ENCODE measurements around the gene CNIH3.
"Not testable (repeated sequence)": the region's sequence is repeated elsewhere in the genome, so short reads cannot be mapped to it uniquely, and the experiment has no call there.

CNIH3 gene

GRCh38 chr1:224703702-224704101, 87.6 kb downstream of the CNIH3 start:
- Mint-ChIP-seq H3K27ac (no peak overlapping the region), H3K36me3 (no peaks in the 10 kb centered on the region), H3K4me3 (no peak overlapping the region)

DNA sequence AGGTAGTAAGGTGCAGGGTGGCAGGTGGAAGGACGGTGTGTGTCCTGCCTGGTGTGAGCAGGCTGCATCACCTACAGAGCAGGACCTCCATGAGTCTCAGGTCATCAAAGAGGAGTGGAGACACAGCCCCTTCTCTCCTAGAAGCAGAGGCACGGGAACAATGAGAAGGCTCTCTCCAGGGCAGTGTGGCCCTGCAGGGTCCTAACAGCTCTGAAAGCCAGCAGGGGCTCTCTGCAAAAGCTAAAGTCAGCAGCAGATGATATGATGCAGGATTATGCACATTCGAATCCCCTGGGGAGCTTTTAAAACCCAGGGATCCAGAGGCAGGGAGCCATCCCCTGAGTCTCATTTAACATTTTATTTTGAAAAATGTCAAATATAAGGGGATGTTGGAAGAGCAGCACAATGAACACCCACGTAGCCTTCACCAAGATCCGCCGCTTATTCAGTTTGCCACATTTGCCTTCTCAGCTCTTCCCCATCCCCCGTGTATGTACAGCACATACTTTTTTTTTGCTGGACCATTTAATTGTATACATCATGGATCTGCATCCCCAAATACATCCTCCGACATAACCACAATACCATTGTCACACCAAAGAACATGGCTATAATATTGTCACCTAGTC, 88.1 kb downstream of the CNIH3 start:
- DNase-seq (ENCODE audit: low spot score in 2 of 2): no peak
- no peaks in the 10 kb centered on the region for H3K36me3 Mint-ChIP-seq
- H3K4me1 Mint-ChIP-seq: peaks cover 8% of the 10 kb centered on the region
- H3K9me3 Mint-ChIP-seq: no peaks in the 10 kb centered on the region
- no peak overlapping the region for H3K4me3 Mint-ChIP-seq
- no peak overlapping the region for H3K27ac Mint-ChIP-seq
- peak; percentile 12 for ATAC-seq

More at GRCh38 chr1:224703702-224704101, 87.6 kb downstream of the CNIH3 start:
- peaks cover 8% of the 10 kb centered on the region for H3K4me1 Mint-ChIP-seq
- DNase-seq (ENCODE audit: low spot score in 2 of 2) (no peak), ATAC-seq (no peak)
- no peaks in the 10 kb centered on the region for H3K9me3 Mint-ChIP-seq

GRCh38 chr1:224705578-224705977, 89.5 kb downstream of the CNIH3 start:
- H3K27ac Mint-ChIP-seq: no peak overlapping the region
- DNase-seq (ENCODE audit: low spot score in 2 of 2): no peak
- H3K4me1 Mint-ChIP-seq: peaks cover 8% of the 10 kb centered on the region
- ATAC-seq: no peak
- H3K4me3 Mint-ChIP-seq: no peak overlapping the region
- H3K36me3 Mint-ChIP-seq: no peaks in the 10 kb centered on the region
- no peaks in the 10 kb centered on the region for H3K9me3 Mint-ChIP-seq

DNA sequence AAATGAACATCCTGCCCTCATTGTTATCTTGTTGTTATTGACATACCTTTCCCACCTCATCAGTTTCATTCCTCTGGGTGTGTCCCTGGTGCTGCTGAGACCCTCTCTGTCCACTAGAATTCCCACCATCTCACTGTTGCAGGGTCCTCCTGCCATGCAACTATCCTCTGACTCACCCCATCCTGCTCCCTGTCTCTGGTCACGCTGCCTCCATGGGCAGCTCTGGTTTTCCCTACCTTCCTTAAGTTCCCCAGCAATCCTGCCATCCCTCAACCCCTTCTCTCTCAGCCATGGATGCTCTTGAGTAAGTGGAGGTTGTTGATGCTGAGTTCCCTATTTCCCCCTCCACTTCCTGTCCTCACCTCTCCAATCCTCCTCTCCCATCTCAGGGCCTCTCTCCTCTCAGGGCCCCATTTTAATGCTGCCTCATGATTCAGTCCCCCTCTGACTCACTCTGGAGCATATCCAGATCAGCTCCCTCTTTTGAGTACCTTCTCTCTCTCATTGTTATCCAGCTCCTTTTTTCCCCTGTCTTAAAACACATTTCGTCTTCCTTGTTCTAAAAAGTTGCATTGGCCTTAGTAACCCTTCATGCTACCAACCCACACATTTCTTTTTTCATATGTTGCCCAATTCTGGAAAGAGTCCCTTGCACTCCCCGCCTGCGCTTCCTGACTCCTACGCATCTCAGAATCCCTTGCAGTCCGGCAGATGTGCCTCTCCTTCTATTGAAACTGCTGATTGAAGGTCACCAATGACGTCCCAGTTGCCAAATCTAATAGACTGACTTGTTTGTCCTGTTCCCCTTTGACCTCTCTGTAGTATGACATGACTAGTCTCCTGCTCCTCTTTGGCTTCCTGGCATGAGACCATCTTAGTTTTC, 92.0 kb downstream of the CNIH3 start:
- ATAC-seq (no peak), DNase-seq (ENCODE audit: low spot score in 2 of 2) (no peak)
- Mint-ChIP-seq H3K4me3 (no peak overlapping the region), H3K36me3 (no peaks in the 10 kb centered on the region), H3K4me1 (peaks cover 8% of the 10 kb centered on the region), H3K9me3 (no peaks in the 10 kb centered on the region), H3K27ac (peak overlapping the region; percentile 9)

GRCh38 chr1:224710196-224710595, 94.1 kb downstream of the CNIH3 start:
- Mint-ChIP-seq H3K27ac (no peak overlapping the region), H3K4me1 (peaks cover 8% of the 10 kb centered on the region), H3K9me3 (no peaks in the 10 kb centered on the region), H3K4me3 (no peak overlapping the region), H3K36me3 (no peaks in the 10 kb centered on the region)
- ATAC-seq: no peak
- no peak for DNase-seq (ENCODE audit: low spot score in 2 of 2)

DNA sequence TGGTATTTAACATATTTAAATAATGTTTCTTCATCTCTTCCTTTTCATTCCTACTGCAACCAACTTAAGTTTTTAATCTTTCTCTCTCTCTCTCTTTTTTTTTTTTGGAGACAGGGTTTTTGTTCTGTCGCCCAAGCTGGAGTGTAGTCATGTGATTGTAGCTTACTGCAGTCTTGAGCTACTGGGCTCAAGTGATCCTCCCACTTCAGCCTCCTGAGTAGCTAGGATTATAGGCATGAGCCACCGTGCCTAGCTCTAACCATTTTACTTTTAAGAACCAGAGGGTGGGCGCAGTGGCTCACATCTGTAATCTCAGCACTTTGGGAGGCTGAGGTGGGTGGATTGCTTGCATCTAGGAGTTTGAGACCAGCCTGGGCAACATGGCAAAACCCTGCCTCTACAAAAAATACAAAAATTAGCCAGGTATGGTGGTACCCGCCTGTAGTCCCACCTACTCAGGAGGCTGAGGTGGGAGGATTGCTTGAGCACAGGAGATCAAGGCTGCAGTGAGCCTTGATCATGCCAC, 95.2 kb downstream of the CNIH3 start:
- not testable (repeated sequence) for H3K9me3 Mint-ChIP-seq; DNase-seq (ENCODE audit: low spot score in 2 of 2); H3K27ac Mint-ChIP-seq; H3K4me1 Mint-ChIP-seq; H3K36me3 Mint-ChIP-seq; H3K4me3 Mint-ChIP-seq; ATAC-seq

GRCh38 chr1:224711876-224712275, 95.8 kb downstream of the CNIH3 start:
- Mint-ChIP-seq H3K36me3 (no peaks in the 10 kb centered on the region), H3K4me1 (peaks cover 8% of the 10 kb centered on the region), H3K9me3 (no peaks in the 10 kb centered on the region), H3K4me3 (no peak overlapping the region), H3K27ac (no peak overlapping the region)
- ATAC-seq: no peak
- no peak for DNase-seq (ENCODE audit: low spot score in 2 of 2)

- Mint-ChIP-seq H3K4me1 (peaks cover 3% of the 10 kb centered on the region), H3K9me3 (no peaks in the 10 kb centered on the region), H3K36me3 (no peaks in the 10 kb centered on the region), H3K27ac (no peak overlapping the region), H3K4me3 (no peak overlapping the region)
- DNase-seq (ENCODE audit: low spot score in 2 of 2) (no peak), ATAC-seq (no peak)
Observed at GRCh38 chr1:224713228-224713627, 97.1 kb downstream of the CNIH3 start.

- no peak overlapping the region for H3K27ac Mint-ChIP-seq
- no peak overlapping the region for H3K4me3 Mint-ChIP-seq
- no peaks in the 10 kb centered on the region for H3K4me1 Mint-ChIP-seq
- DNase-seq (ENCODE audit: low spot score in 2 of 2) (no peak), ATAC-seq (no peak)
- H3K9me3 Mint-ChIP-seq: no peaks in the 10 kb centered on the region
- no peaks in the 10 kb centered on the region for H3K36me3 Mint-ChIP-seq
Observed at GRCh38 chr1:224714553-224714952, 98.4 kb downstream of the CNIH3 start.

DNA sequence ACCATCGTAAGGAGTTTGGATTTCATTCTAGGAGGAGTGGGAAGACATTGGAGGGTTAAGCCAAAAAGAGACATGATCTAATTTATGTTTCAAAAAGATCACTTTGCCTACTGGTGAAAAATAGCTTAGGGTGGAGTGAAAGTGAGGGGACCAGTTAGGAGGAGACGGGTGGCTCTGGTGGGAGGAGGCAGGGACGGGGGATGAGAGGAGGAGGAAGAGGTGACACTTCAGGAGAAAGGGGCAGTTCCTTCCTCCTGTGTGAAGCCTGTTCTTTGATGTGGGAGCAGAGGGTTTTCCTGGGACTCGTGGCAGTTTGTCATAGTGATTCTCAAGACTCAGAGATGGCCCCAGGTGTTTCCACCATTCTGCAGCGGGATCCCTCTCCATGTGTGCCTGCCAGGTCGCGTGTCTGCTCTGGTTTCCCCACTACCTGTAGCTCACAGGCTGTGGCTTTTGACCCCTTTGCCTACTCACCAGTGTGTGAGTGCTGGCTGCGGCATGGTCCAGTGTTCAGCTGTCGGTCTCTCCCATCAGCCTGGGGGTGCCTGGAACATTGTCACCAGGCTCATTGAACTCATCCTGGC, 102.4 kb downstream of the CNIH3 start:
- ATAC-seq: peak; percentile 9
- Mint-ChIP-seq H3K9me3 (no peaks in the 10 kb centered on the region), H3K4me3 (no peak overlapping the region), H3K27ac (no peak overlapping the region), H3K36me3 (no peaks in the 10 kb centered on the region), H3K4me1 (no peaks in the 10 kb centered on the region)
- no peak for DNase-seq (ENCODE audit: low spot score in 2 of 2)

GRCh38 chr1:224719716-224720115, 103.6 kb downstream of the CNIH3 start:
- no peaks in the 10 kb centered on the region for H3K36me3 Mint-ChIP-seq
- H3K27ac Mint-ChIP-seq: no peak overlapping the region
- H3K4me3 Mint-ChIP-seq: no peak overlapping the region
- H3K9me3 Mint-ChIP-seq: no peaks in the 10 kb centered on the region
- no peak for ATAC-seq
- no peak for DNase-seq (ENCODE audit: low spot score in 2 of 2)
- H3K4me1 Mint-ChIP-seq: no peaks in the 10 kb centered on the region

DNA sequence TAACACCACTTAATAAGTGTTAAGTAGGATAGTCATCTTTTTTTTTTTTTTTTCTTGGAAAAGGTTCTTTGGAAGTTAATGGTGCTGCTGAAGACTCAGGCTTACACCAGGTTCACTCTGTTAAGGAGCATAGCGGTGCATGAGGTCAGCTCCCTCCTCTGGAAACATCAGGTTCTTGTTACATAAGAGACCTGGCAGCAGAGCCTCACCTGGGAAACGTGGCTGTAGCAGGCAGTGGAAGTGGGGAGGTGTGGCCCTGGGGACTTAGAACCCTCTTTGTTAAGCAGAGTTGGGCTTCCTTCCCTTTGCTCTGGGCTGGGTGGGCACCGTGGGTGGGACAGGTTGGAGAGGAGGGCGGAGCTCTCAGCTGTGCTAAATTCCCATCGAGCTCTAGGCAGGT, 104.1 kb downstream of the CNIH3 start:
- Mint-ChIP-seq H3K4me1 (no peaks in the 10 kb centered on the region), H3K27ac (no peak overlapping the region), H3K4me3 (no peak overlapping the region), H3K36me3 (no peaks in the 10 kb centered on the region), H3K9me3 (no peaks in the 10 kb centered on the region)
- DNase-seq (ENCODE audit: low spot score in 2 of 2) (no peak), ATAC-seq (no peak)

DNA sequence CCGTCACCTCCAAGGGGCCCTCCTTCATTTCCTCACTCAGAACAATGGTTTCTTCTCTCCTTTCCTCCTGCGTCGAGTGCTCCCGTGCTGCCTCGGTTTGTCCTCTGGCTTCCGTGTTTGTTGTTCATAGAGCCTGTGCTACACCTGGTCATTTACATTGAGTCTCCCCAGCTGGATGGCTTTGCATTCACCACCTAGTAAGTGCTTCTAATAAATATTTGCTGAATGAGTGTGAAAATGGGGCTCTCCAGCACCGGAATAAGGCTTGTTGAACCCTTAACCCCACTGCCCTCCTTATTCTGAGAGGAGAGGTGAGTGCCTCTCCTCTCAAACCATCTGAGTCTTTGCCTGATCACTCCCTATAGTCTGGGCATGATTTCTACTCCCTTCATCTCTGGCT, 104.9 kb downstream of the CNIH3 start:
- Mint-ChIP-seq H3K36me3 (no peaks in the 10 kb centered on the region), H3K27ac (no peak overlapping the region), H3K4me3 (no peak overlapping the region)

DNA sequence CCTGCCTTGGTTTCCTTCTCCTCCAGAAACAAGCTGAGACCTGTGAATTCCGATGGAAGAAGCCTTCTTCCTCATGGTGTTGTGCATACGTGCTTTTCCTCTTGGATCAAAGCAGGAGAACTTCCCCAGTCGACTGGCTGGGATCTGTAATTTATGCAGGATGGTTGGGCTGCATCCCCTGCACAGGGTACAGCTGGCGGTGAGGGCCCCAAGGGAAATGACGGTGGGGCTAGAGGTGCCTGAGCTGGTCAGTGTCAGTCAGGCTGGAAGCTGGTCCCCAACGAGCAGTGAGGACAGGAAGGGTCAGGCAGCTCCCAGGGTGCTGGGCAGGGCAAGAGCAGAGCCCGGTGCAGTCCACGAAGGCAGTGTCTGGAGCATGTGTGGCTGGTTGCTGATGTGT, 106.7 kb downstream of the CNIH3 start:
- DNase-seq (ENCODE audit: low spot score in 2 of 2) (no peak), ATAC-seq (peak; percentile 12)
- H3K36me3 Mint-ChIP-seq: no peaks in the 10 kb centered on the region
- H3K4me1 Mint-ChIP-seq: no peaks in the 10 kb centered on the region
- H3K4me3 Mint-ChIP-seq: no peak overlapping the region
- H3K27ac Mint-ChIP-seq: no peak overlapping the region
- no peaks in the 10 kb centered on the region for H3K9me3 Mint-ChIP-seq

More for the DNA sequence above, 104.9 kb downstream of the CNIH3 start:
- no peak for ATAC-seq
- Mint-ChIP-seq H3K9me3 (no peaks in the 10 kb centered on the region), H3K4me1 (no peaks in the 10 kb centered on the region)
- no peak for DNase-seq (ENCODE audit: low spot score in 2 of 2)

DNA sequence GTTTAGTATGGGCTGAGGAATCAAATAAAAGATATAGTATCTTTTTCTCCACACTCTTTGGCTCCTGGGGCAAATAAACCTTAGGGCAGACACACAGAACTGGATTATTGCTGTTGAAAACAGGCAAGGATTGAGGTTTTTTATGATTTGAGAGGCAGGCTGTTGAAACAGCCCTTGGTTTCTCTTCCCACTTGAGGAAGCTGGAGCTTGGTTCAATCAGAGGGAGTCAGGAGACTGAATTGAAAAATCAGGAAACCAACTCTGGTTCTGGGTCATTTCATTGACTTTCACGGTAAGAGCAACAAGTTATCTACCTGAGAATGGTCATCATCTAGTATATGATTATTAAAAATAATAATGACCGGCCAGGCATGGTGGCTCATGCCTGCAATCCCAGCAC, 108.4 kb downstream of the CNIH3 start:
- no peaks in the 10 kb centered on the region for H3K4me1 Mint-ChIP-seq
- H3K4me3 Mint-ChIP-seq: no peak overlapping the region
- no peak for DNase-seq (ENCODE audit: low spot score in 2 of 2)
- no peak overlapping the region for H3K27ac Mint-ChIP-seq
- no peaks in the 10 kb centered on the region for H3K36me3 Mint-ChIP-seq
- ATAC-seq: no peak
- H3K9me3 Mint-ChIP-seq: no peaks in the 10 kb centered on the region
